Measurements from ENCODE around the gene ACTA1.
"Not testable (repeated sequence)": the region's sequence is repeated elsewhere in the genome, so short reads cannot be mapped to it uniquely, and the experiment has no call there.

ACTA1 gene

GRCh38 chr1:229425564-229426159 is 8.2 kb downstream of the ACTA1 start:
- H3K9ac ChIP-seq (ENCODE audit: low read length): no peak overlapping the region
- no peak overlapping the region for H3K27ac ChIP-seq (ENCODE audit: low read length)
- no peaks in the 10 kb centered on the region for H3K36me3 ChIP-seq (ENCODE audit: control insufficient read depth, low read depth, low read length)
- H3K9me3 ChIP-seq (ENCODE audit: control insufficient read depth, low read depth, low read length): no peaks in the 10 kb centered on the region
- H3K4me1 ChIP-seq (ENCODE audit: control insufficient read depth, low read depth, low read length): no peaks in the 10 kb centered on the region
- peaks cover 9% of the 10 kb centered on the region for H3K27me3 ChIP-seq (ENCODE audit: control insufficient read depth, insufficient read depth, low read length)
- H3K4me3 ChIP-seq (ENCODE audit: low read length): no peak overlapping the region

GRCh38 chr1:229420765-229421164 is 13.1 kb downstream of the ACTA1 start:
- Histone ChIP-seq H3K9ac (ENCODE audit: low read length) (no peak overlapping the region), H3K4me3 (ENCODE audit: low read length) (no peak overlapping the region), H3K9me3 (ENCODE audit: control insufficient read depth, low read depth, low read length) (no peaks in the 10 kb centered on the region), H3K27me3 (ENCODE audit: control insufficient read depth, insufficient read depth, low read length) (no peaks in the 10 kb centered on the region), H3K36me3 (ENCODE audit: control insufficient read depth, low read depth, low read length) (no peaks in the 10 kb centered on the region), H3K4me1 (ENCODE audit: control insufficient read depth, low read depth, low read length) (no peaks in the 10 kb centered on the region), H3K27ac (ENCODE audit: low read length) (no peak overlapping the region)

GRCh38 chr1:229420224-229420623 is 13.7 kb downstream of the ACTA1 start:
- H3K36me3 ChIP-seq (ENCODE audit: control insufficient read depth, low read depth, low read length): no peaks in the 10 kb centered on the region
- no peak overlapping the region for H3K9ac ChIP-seq (ENCODE audit: low read length)
- no peak overlapping the region for H3K27ac ChIP-seq (ENCODE audit: low read length)

GRCh38 chr1:229418586-229418985 is 15.3 kb downstream of the ACTA1 start:
- H3K27ac ChIP-seq (ENCODE audit: low read length); H3K36me3 ChIP-seq (ENCODE audit: control insufficient read depth, low read depth, low read length); H3K27me3 ChIP-seq (ENCODE audit: control insufficient read depth, insufficient read depth, low read length); H3K4me3 ChIP-seq (ENCODE audit: low read length); H3K4me1 ChIP-seq (ENCODE audit: control insufficient read depth, low read depth, low read length); H3K9ac ChIP-seq (ENCODE audit: low read length); H3K9me3 ChIP-seq (ENCODE audit: control insufficient read depth, low read depth, low read length): not testable (repeated sequence)

More at GRCh38 chr1:229420224-229420623, 13.7 kb downstream of the ACTA1 start:
- Histone ChIP-seq H3K9me3 (ENCODE audit: control insufficient read depth, low read depth, low read length) (no peaks in the 10 kb centered on the region), H3K4me1 (ENCODE audit: control insufficient read depth, low read depth, low read length) (no peaks in the 10 kb centered on the region), H3K4me3 (ENCODE audit: low read length) (no peak overlapping the region), H3K27me3 (ENCODE audit: control insufficient read depth, insufficient read depth, low read length) (no peaks in the 10 kb centered on the region)

GRCh38 chr1:229412810-229413209 is 21.1 kb downstream of the ACTA1 start:
- H3K9ac ChIP-seq (ENCODE audit: low read length); H3K27ac ChIP-seq (ENCODE audit: low read length); H3K4me3 ChIP-seq (ENCODE audit: low read length); H3K9me3 ChIP-seq (ENCODE audit: control insufficient read depth, low read depth, low read length); H3K36me3 ChIP-seq (ENCODE audit: control insufficient read depth, low read depth, low read length): not testable (repeated sequence)
- Histone ChIP-seq H3K27me3 (ENCODE audit: control insufficient read depth, insufficient read depth, low read length) (peaks cover 40% of the 10 kb centered on the region), H3K4me1 (ENCODE audit: control insufficient read depth, low read depth, low read length) (peaks cover 25% of the 10 kb centered on the region)

- H3K4me3 ChIP-seq (ENCODE audit: low read length): no peak overlapping the region
- H3K36me3 ChIP-seq (ENCODE audit: control insufficient read depth, low read depth, low read length): no peaks in the 10 kb centered on the region
- H3K9ac ChIP-seq (ENCODE audit: low read length): no peak overlapping the region
- H3K27me3 ChIP-seq (ENCODE audit: control insufficient read depth, insufficient read depth, low read length): peaks cover 47% of the 10 kb centered on the region
- H3K4me1 ChIP-seq (ENCODE audit: control insufficient read depth, low read depth, low read length): peaks cover 25% of the 10 kb centered on the region
- H3K9me3 ChIP-seq (ENCODE audit: control insufficient read depth, low read depth, low read length): no peaks in the 10 kb centered on the region
- no peak overlapping the region for H3K27ac ChIP-seq (ENCODE audit: low read length)
These were observed 21.8 kb downstream of the ACTA1 start for GRCh38 chr1:229412056-229412455.

GRCh38 chr1:229411434-229412055 is 22.3 kb downstream of the ACTA1 start:
- Histone ChIP-seq H3K27ac (ENCODE audit: low read length) (no peak overlapping the region), H3K9me3 (ENCODE audit: control insufficient read depth, low read depth, low read length) (no peaks in the 10 kb centered on the region), H3K4me3 (ENCODE audit: low read length) (no peak overlapping the region), H3K9ac (ENCODE audit: low read length) (no peak overlapping the region), H3K27me3 (ENCODE audit: control insufficient read depth, insufficient read depth, low read length) (peaks cover 52% of the 10 kb centered on the region), H3K4me1 (ENCODE audit: control insufficient read depth, low read depth, low read length) (peaks cover 27% of the 10 kb centered on the region), H3K36me3 (ENCODE audit: control insufficient read depth, low read depth, low read length) (no peaks in the 10 kb centered on the region)

GRCh38 chr1:229410692-229411433 is 23.0 kb downstream of the ACTA1 start:
- H3K27me3 ChIP-seq (ENCODE audit: control insufficient read depth, insufficient read depth, low read length): peaks cover 59% of the 10 kb centered on the region
- peaks cover 29% of the 10 kb centered on the region for H3K4me1 ChIP-seq (ENCODE audit: control insufficient read depth, low read depth, low read length)
- H3K27ac ChIP-seq (ENCODE audit: low read length): no peak overlapping the region
- no peak overlapping the region for H3K4me3 ChIP-seq (ENCODE audit: low read length)
- no peaks in the 10 kb centered on the region for H3K9me3 ChIP-seq (ENCODE audit: control insufficient read depth, low read depth, low read length)
- no peak overlapping the region for H3K9ac ChIP-seq (ENCODE audit: low read length)
- no peaks in the 10 kb centered on the region for H3K36me3 ChIP-seq (ENCODE audit: control insufficient read depth, low read depth, low read length)

- Histone ChIP-seq H3K9me3 (ENCODE audit: control insufficient read depth, low read depth, low read length) (no peaks in the 10 kb centered on the region), H3K36me3 (ENCODE audit: control insufficient read depth, low read depth, low read length) (no peaks in the 10 kb centered on the region), H3K27ac (ENCODE audit: low read length) (no peak overlapping the region), H3K27me3 (ENCODE audit: control insufficient read depth, insufficient read depth, low read length) (peaks cover 64% of the 10 kb centered on the region), H3K4me3 (ENCODE audit: low read length) (no peak overlapping the region), H3K4me1 (ENCODE audit: control insufficient read depth, low read depth, low read length) (peaks cover 29% of the 10 kb centered on the region), H3K9ac (ENCODE audit: low read length) (no peak overlapping the region)
These were observed 23.6 kb downstream of the ACTA1 start for GRCh38 chr1:229410370-229410691.

GRCh38 chr1:229409616-229410369 is 24.1 kb downstream of the ACTA1 start:
- Histone ChIP-seq H3K4me3 (ENCODE audit: low read length) (no peak overlapping the region), H3K4me1 (ENCODE audit: control insufficient read depth, low read depth, low read length) (peaks cover 29% of the 10 kb centered on the region), H3K27me3 (ENCODE audit: control insufficient read depth, insufficient read depth, low read length) (peaks cover 64% of the 10 kb centered on the region), H3K9me3 (ENCODE audit: control insufficient read depth, low read depth, low read length) (no peaks in the 10 kb centered on the region), H3K36me3 (ENCODE audit: control insufficient read depth, low read depth, low read length) (no peaks in the 10 kb centered on the region), H3K9ac (ENCODE audit: low read length) (no peak overlapping the region), H3K27ac (ENCODE audit: low read length) (no peak overlapping the region)

- H3K4me1 ChIP-seq (ENCODE audit: control insufficient read depth, low read depth, low read length): peaks cover 29% of the 10 kb centered on the region
- no peak overlapping the region for H3K27ac ChIP-seq (ENCODE audit: low read length)
- H3K9me3 ChIP-seq (ENCODE audit: control insufficient read depth, low read depth, low read length): no peaks in the 10 kb centered on the region
- no peak overlapping the region for H3K9ac ChIP-seq (ENCODE audit: low read length)
- H3K4me3 ChIP-seq (ENCODE audit: low read length): no peak overlapping the region
- H3K36me3 ChIP-seq (ENCODE audit: control insufficient read depth, low read depth, low read length): no peaks in the 10 kb centered on the region
- H3K27me3 ChIP-seq (ENCODE audit: control insufficient read depth, insufficient read depth, low read length): peaks cover 64% of the 10 kb centered on the region
These were observed 25.3 kb downstream of the ACTA1 start for GRCh38 chr1:229408458-229409037.

Measured in iPS-18a (cell line).